OCI-LY1 (cell line): ENCODE data around the gene RIOK1.

Experiments used
- H2AFZ ChIP-seq: fragments of 200-600 bp; sonication (generic), shearing (Covaris generic); 2 replicates; pipeline ENCODE4 v1.6.0; 2014; ENCODE audit warnings: antibody characterized with exemption, mild to moderate bottlenecking, low read length
- H3F3A ChIP-seq: fragments of 200-600 bp; sonication (generic), shearing (Covaris generic); 2 replicates; pipeline ENCODE4 v1.6.0; 2014; ENCODE audit warnings: mild to moderate bottlenecking, antibody characterized with exemption, low read length, moderate library complexity; ENCODE audit not compliant: insufficient read depth
- H3K27ac ChIP-seq: fragments of 200-600 bp; sonication (generic); 2 replicates; pipeline ENCODE4 v1.5.1; 2014; ENCODE audit warnings: low read length, mixed run types, mild to moderate bottlenecking, low read depth; ENCODE audit not compliant: poor library complexity, severe bottlenecking
- H3K27me3 ChIP-seq: fragments of 200-600 bp; sonication (generic); 2 replicates; pipeline ENCODE4 v1.6.0; 2014; ENCODE audit warnings: antibody characterized with exemption, mild to moderate bottlenecking, low read length, moderate library complexity; ENCODE audit not compliant: insufficient read depth
- H3K36me3 ChIP-seq: fragments of 200-600 bp; sonication (generic); 2 replicates; pipeline ENCODE4 v1.6.1; 2014; ENCODE audit warnings: mild to moderate bottlenecking, antibody characterized with exemption, low read length, moderate library complexity, mixed read lengths; ENCODE audit not compliant: insufficient read depth
- H3K4me1 ChIP-seq: fragments of 200-600 bp; sonication (generic); 2 replicates; pipeline ENCODE4 v1.5.1; 2014; ENCODE audit warnings: mild to moderate bottlenecking, low read length, moderate library complexity; ENCODE audit not compliant: insufficient read depth, severe bottlenecking
- H3K4me2 ChIP-seq: fragments of 200-600 bp; sonication (generic), shearing (Covaris generic); 2 replicates; pipeline ENCODE4 v1.6.1; 2014; ENCODE audit warnings: low read length
- H3K4me3 ChIP-seq: fragments of 200-600 bp; sonication (generic); 2 replicates; pipeline ENCODE4 v1.5.1; 2014; ENCODE audit warnings: low read length, low read depth, mild to moderate bottlenecking, mixed read lengths; ENCODE audit not compliant: poor library complexity, severe bottlenecking
- H3K79me2 ChIP-seq: fragments of 200-600 bp; shearing (Covaris generic); 2 replicates; pipeline ENCODE4 v1.6.1; 2016; ENCODE audit warnings: mixed run types, low read length, mixed read lengths; ENCODE audit not compliant: insufficient read depth
- H3K9ac ChIP-seq: fragments of 200-600 bp; sonication (generic), shearing (Covaris generic); 2 replicates; pipeline ENCODE4 v1.6.1; 2014; ENCODE audit warnings: mild to moderate bottlenecking, low read length, mixed read lengths
- H3K9me2 ChIP-seq: fragments of 200-600 bp; sonication (generic), shearing (Covaris generic); 2 replicates; pipeline ENCODE4 v1.6.1; 2014; ENCODE audit warnings: low read depth, mild to moderate bottlenecking, low read length, mixed read lengths
- H3K9me3 ChIP-seq: fragments of 200-600 bp; shearing (Covaris generic); 2 replicates; pipeline ENCODE4 v1.6.1; 2014; ENCODE audit warnings: low read length, mixed read lengths
- H4K20me1 ChIP-seq: fragments of 200-600 bp; sonication (generic), shearing (Covaris generic); 2 replicates; pipeline ENCODE4 v1.6.0; 2016; ENCODE audit warnings: mild to moderate bottlenecking, low read length; ENCODE audit not compliant: insufficient read depth
- CTCF ChIP-seq: fragments of 200-600 bp; sonication (generic), shearing (Covaris generic); IDR thresholded peaks from 2 replicates; pipeline ENCODE4 v1.5.1; 2017; ENCODE audit warnings: mild to moderate bottlenecking, antibody characterized with exemption, low read length, moderate library complexity, mixed read lengths
- EZH2 ChIP-seq: fragments of 200-600 bp; sonication (generic), shearing (Covaris generic); IDR thresholded peaks from 2 replicates; pipeline ENCODE4 v1.8.0; 2017; ENCODE audit warnings: borderline replicate concordance, mixed run types, mild to moderate bottlenecking, antibody characterized with exemption, low read length, moderate library complexity, mixed read lengths

The RIOK1 gene

GRCh38 chr6:7445885-7446461, 56.4 kb downstream of the RIOK1 start:
- H3K27ac ChIP-seq, result no peak overlapping the region
- H4K20me1 ChIP-seq, result no peaks in the 10 kb centered on the region
- no peaks in the 10 kb centered on the region for H3K9me3 ChIP-seq
- H3K36me3 ChIP-seq, result no peaks in the 10 kb centered on the region
- no peak overlapping the region for H2AFZ ChIP-seq
- no peaks in the 10 kb centered on the region for H3K4me1 ChIP-seq
- no peak overlapping the region for H3K4me3 ChIP-seq
- no peak overlapping the region for H3K4me2 ChIP-seq
- TF ChIP-seq EZH2 (no peak), CTCF (no peak)
- H3F3A ChIP-seq, result no peaks in the 10 kb centered on the region
- no peaks in the 10 kb centered on the region for H3K9me2 ChIP-seq
- no peaks in the 10 kb centered on the region; the same call in 1 of the 2 replicates for H3K27me3 ChIP-seq
- H3K9ac ChIP-seq, result no peak overlapping the region
- no peaks in the 10 kb centered on the region for H3K79me2 ChIP-seq

- Histone ChIP-seq H2AFZ (no peak overlapping the region), H3K79me2 (no peaks in the 10 kb centered on the region), H3K9me3 (no peaks in the 10 kb centered on the region), H3K4me2 (no peak overlapping the region), H3K4me1 (no peaks in the 10 kb centered on the region), H3K27me3 (no peaks in the 10 kb centered on the region; the same call in 1 of the 2 replicates), H3F3A (no peaks in the 10 kb centered on the region), H3K36me3 (no peaks in the 10 kb centered on the region), H3K4me3 (no peak overlapping the region), H3K9me2 (no peaks in the 10 kb centered on the region), H4K20me1 (no peaks in the 10 kb centered on the region), H3K9ac (no peak overlapping the region), H3K27ac (no peak overlapping the region)
- no peak for TF ChIP-seq EZH2
- no peak for TF ChIP-seq CTCF
These were observed 57.2 kb downstream of the RIOK1 start for GRCh38 chr6:7446619-7447325.

- Histone ChIP-seq H3K9me2 (no peaks in the 10 kb centered on the region), H3K4me1 (no peaks in the 10 kb centered on the region), H3K79me2 (no peaks in the 10 kb centered on the region), H3K9me3 (no peaks in the 10 kb centered on the region), H3K27me3 (no peaks in the 10 kb centered on the region; the same call in 1 of the 2 replicates), H2AFZ (no peak overlapping the region), H3K27ac (no peak overlapping the region), H3K4me2 (no peak overlapping the region), H3K9ac (no peak overlapping the region), H3K36me3 (no peaks in the 10 kb centered on the region), H4K20me1 (no peaks in the 10 kb centered on the region), H3F3A (no peaks in the 10 kb centered on the region), H3K4me3 (no peak overlapping the region)
- TF ChIP-seq EZH2 (no peak), CTCF (no peak)
These were observed 58.6 kb downstream of the RIOK1 start for GRCh38 chr6:7448232-7448631.
